Psoas muscle (tissue), 8 donors: ENCODE measurements around the gene ACACB. TPM values are rescaled to one million over a fixed set of nuclear protein-coding genes. Genes with fewer than 3 reads are reported as not detected.

ENCODE experiments used
- ATAC-seq, 4 donors: fragments of 200-7000 bp; cut with Tn5 transposase; one replicate each; pipeline ENCODE4 v1.9.1; 2020; ENCODE audit warnings: moderate library complexity in 3 of 4, mild to moderate bottlenecking in 2 of 4
- DNase-seq, 2 donors: peaks; one replicate each; pipeline ENCODE4 v3.0.0-alpha.2; 2020
- H3K27ac ChIP-seq: fragments of 200-600 bp; one replicate; pipeline ENCODE4 v1.8.0; 2022
- H3K27me3 ChIP-seq, 3 donors: fragments of 200-600 bp in 1 of 3; one replicate each; pipeline versions ENCODE4 v1.6.1 to v1.8.0; 2013 to 2022; ENCODE audit warnings: low read length in 2 of 3, mild to moderate bottlenecking in 2 of 3, moderate library complexity in 1 of 3; ENCODE audit not compliant: insufficient read depth in 3 of 3
- H3K36me3 ChIP-seq, 2 donors: fragments of 200-600 bp in 1 of 2; one replicate each; pipeline versions ENCODE4 v1.6.1 to v1.8.0; 2013 to 2022; ENCODE audit warnings: low read depth in 1 of 2, mild to moderate bottlenecking in 1 of 2, moderate library complexity in 1 of 2; ENCODE audit not compliant: insufficient read depth in 1 of 2
- H3K4me1 ChIP-seq: fragments of 200-600 bp; one replicate; pipeline ENCODE4 v1.8.0; 2022
- H3K4me3 ChIP-seq: fragments of 200-600 bp; one replicate; pipeline ENCODE4 v1.8.0; 2022; ENCODE audit warnings: mild to moderate bottlenecking
- H3K9me3 ChIP-seq: fragments of 200-600 bp; one replicate; pipeline ENCODE4 v1.8.0; 2022
- CTCF ChIP-seq: fragments of 200-600 bp; IDR thresholded peaks from one replicate; pipeline ENCODE4 v1.8.0; 2022; ENCODE audit warnings: antibody characterized with exemption
- WGBS, 3 donors: extraction: QIAGEN DNeasy Blood & Tissue Kit; methylation state at CpG; one replicate each; pipeline versions ENCODE4 v1.1.6 to v1.1.7; 2013; 5-methylcytosine and 5-hydroxymethylcytosine counted together
- intact Hi-C, 2 donors: fragments of 100-400 bp; cut with DNase I; formaldehyde crosslinking; loops; one replicate each; pipeline versions ENCODE4 v1.11.0 to v1.14.2; 2022
- polyA plus RNA-seq, 3 donors: library from polyadenylated mRNA; stranded (reverse); fragments of 200-250 nt; gene quantifications; one replicate each; pipeline ENCODE4 v1.2.3, GENCODE V29; 2013
- total RNA-seq, 4 donors: library from RNA; stranded (reverse); fragmentation: NEBNext Ultra II Directional in 2 of 4; extraction: Animal tissue kit (Norgen Biotek cat#: 25700) in 2 of 4; gene quantifications; one replicate each; pipeline versions ENCODE4 v1.2.1 to v1.2.4, GENCODE V29; 2021 to 2023
- donor health status: healthy with polysubstance abuse.
- donor health status: DM: no; HTN: no; CAD: no; lungs with moderate emphysema.
- donor health status: Bipolar disorder and iron deficiency.
- donor health status: healthy.
- donor health status: DM: yes; HTN: yes; CAD: no.
- donor health status: DM: no; HTN: no; CAD: no.
- donor health status: DM: no; HTN: no; CAD: no.
- donor health status: DM: yes; HTN: yes; CAD: no.

ACACB gene
- total and polyA plus RNA-seq, 7 donors, result 27.0 to 503 (median 246) TPM

- no peak overlapping the region for H3K4me3 ChIP-seq
- 97 to 98% (median 97%) methylated on average over 17 of the region's 17 CpGs for WGBS, 3 donors
- no peak for DNase-seq
- no peak for TF ChIP-seq CTCF
- intact Hi-C loops, result loop anchor here in 1 of 2 donors (10.0 kb wide), 1 partner anchor 61 kb away; no protein-coding TSS in a partner anchor
- no peak overlapping the region for H3K27ac ChIP-seq
- H3K36me3 ChIP-seq, result peaks cover 26 to 99% of the 10 kb centered on the region in 2 donors
- no peaks in the 10 kb centered on the region for H3K9me3 ChIP-seq
- ATAC-seq, result peak in 2 of 4 donors; percentile 5 to 6
- no peaks in the 10 kb centered on the region for H3K27me3 ChIP-seq
- no peaks in the 10 kb centered on the region for H3K4me1 ChIP-seq
These were observed 57.3 kb downstream of the ACACB start for GRCh38 chr12:109173443-109174240.

GRCh38 chr12:109174468-109174867, 58.1 kb downstream of the ACACB start:
- no peaks in the 10 kb centered on the region for H3K4me1 ChIP-seq
- TF ChIP-seq CTCF, result no peak
- no peak overlapping the region for H3K4me3 ChIP-seq
- intact Hi-C loops, result loop anchor here in 1 of 2 donors (10.0 kb wide), 1 partner anchor 60 kb away; no protein-coding TSS in a partner anchor
- no peaks in the 10 kb centered on the region for H3K27me3 ChIP-seq
- H3K27ac ChIP-seq, result no peak overlapping the region
- 88 to 100% (median 100%) methylated on average over 1 of the region's 1 CpG for WGBS, 3 donors
- H3K36me3 ChIP-seq, result peaks cover 25 to 99% of the 10 kb centered on the region in 2 donors
- DNase-seq (no peak), ATAC-seq (peak in 2 of 4 donors; percentile 5)
- H3K9me3 ChIP-seq, result no peaks in the 10 kb centered on the region

- DNase-seq (no peak), ATAC-seq (peak in 1 of 4 donors; percentile 3)
- Histone ChIP-seq H3K27me3 (no peaks in the 10 kb centered on the region), H3K9me3 (no peaks in the 10 kb centered on the region), H3K36me3 (peaks cover 17 to 100% of the 10 kb centered on the region in 2 donors), H3K4me1 (no peaks in the 10 kb centered on the region), H3K27ac (no peak overlapping the region), H3K4me3 (no peak overlapping the region)
- TF ChIP-seq CTCF, result no peak
- intact Hi-C loops, result loop anchor here in 1 of 2 donors (10.0 kb wide), 1 partner anchor 56 kb away; no protein-coding TSS in a partner anchor
- WGBS, 3 donors, result 74 to 76% (median 75%) methylated on average over 6 of the region's 6 CpGs
These were observed 62.1 kb downstream of the ACACB start for GRCh38 chr12:109178532-109178931.

- no peak for DNase-seq
- H3K27ac ChIP-seq, result no peak overlapping the region
- intact Hi-C loops, result loop anchor here in 1 of 2 donors (10.0 kb wide), 1 partner anchor 55 kb away; no protein-coding TSS in a partner anchor
- no peaks in the 10 kb centered on the region for H3K4me1 ChIP-seq
- no peak for TF ChIP-seq CTCF
- peaks cover 19 to 100% of the 10 kb centered on the region in 2 donors for H3K36me3 ChIP-seq
- no peaks in the 10 kb centered on the region for H3K9me3 ChIP-seq
- no peaks in the 10 kb centered on the region for H3K27me3 ChIP-seq
- 86 to 93% (median 89%) methylated on average over 6 of the region's 6 CpGs for WGBS, 3 donors
- H3K4me3 ChIP-seq, result no peak overlapping the region
- peak in 1 of 4 donors; percentile 3 for ATAC-seq
These were observed 63.5 kb downstream of the ACACB start for GRCh38 chr12:109179927-109180326.
